HG03575 (cell line): Measurements from ENCODE around the gene KLLN.

Experiments
- ATAC-seq: cut with Tn5 transposase; IDR thresholded peaks from one replicate; pipeline ENCODE4 v1.9.1; 2021; ENCODE audit not compliant: unreplicated experiment, insufficient number of reproducible peaks, low FRiP score; ENCODE audit errors: extremely low read depth

Gene KLLN

GRCh38 chr10:87816163-87816897, 47.0 kb downstream of the KLLN start:
- ATAC-seq, result no peak
